CD4-positive, alpha-beta T cell treated with Interleukin-6 at 100 ng/mL for 8 hours (primary cell): ENCODE measurements around the gene ZNF853.
"Not testable (repeated sequence)": the region's sequence is repeated elsewhere in the genome, so short reads cannot be mapped to it uniquely, and the experiment has no call there.

Experiments
- DNase-seq: peaks from one replicate; pipeline ENCODE4 v3.0.0-alpha.2; 2020; ENCODE audit warnings: mixed read lengths, low spot score

Gene ZNF853

DNA sequence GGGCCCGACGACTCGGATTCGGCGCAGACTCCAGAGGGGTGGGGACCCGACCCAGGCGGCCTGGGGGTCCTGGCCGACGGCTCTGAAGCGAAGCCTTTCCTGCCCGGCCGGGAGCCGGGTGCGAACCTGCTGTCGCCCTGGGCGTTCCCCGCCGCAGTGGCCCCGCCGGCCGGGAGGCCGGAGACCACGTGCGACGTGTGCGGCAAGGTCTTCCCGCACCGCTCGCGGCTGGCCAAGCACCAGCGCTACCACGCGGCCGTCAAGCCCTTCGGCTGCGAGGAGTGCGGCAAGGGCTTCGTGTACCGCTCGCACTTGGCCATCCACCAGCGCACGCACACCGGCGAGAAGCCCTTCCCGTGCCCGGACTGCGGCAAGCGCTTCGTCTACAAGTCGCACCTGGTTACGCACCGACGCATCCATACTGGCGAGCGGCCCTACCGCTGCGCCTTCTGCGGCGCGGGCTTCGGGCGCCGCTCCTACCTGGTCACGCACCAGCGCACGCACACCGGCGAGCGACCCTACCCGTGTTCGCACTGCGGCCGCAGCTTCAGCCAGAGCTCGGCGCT lies 37.1 kb downstream of the ZNF853 start:
- no peak for DNase-seq

DNA sequence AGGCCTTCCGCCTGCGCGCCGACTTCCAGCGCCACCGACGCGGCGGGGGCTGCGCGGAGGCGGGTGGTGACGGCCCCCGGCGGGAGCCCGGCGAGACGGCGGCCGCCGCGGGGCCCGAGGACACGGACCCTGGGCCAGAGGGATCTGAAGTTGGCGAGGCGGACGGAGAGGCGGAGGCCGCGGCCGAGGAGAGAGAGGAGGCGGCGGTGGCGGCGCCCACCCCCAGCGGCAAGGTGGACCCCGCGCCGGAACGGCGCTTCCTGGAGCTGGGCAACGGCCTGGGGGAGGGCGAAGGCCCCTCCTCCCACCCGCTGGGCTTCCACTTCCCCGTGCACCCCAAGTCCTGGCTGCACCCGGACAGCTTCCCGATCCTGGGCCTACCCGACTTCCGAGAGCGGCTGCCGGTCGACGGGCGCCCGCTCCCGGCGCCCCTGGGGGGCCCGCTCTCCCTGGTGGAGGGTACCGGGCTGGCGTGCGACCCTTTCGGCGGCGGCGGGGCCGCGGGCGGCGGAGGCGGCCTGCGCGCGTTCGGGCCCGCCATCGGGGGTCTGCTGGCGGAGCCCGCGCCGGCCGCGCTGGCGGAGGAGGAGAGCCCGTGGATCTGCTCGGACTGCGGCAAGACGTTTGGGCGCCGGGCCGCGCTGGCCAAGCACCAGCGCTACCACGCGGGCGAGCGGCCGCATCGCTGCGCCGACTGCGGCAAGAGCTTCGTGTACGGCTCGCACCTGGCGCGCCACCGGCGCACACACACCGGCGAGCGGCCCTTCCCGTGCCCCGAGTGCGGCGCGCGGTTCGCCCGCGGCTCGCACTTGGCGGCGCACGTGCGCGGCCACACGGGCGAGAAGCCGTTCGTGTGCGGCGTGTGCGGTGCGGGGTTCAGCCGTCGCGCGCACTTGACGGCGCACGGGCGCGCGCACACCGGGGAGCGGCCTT lies 37.9 kb downstream of the ZNF853 start:
- no peak for DNase-seq

- DNase-seq: no peak
Observed at GRCh38 chr7:6654113-6654841, 38.9 kb downstream of the ZNF853 start.

DNA sequence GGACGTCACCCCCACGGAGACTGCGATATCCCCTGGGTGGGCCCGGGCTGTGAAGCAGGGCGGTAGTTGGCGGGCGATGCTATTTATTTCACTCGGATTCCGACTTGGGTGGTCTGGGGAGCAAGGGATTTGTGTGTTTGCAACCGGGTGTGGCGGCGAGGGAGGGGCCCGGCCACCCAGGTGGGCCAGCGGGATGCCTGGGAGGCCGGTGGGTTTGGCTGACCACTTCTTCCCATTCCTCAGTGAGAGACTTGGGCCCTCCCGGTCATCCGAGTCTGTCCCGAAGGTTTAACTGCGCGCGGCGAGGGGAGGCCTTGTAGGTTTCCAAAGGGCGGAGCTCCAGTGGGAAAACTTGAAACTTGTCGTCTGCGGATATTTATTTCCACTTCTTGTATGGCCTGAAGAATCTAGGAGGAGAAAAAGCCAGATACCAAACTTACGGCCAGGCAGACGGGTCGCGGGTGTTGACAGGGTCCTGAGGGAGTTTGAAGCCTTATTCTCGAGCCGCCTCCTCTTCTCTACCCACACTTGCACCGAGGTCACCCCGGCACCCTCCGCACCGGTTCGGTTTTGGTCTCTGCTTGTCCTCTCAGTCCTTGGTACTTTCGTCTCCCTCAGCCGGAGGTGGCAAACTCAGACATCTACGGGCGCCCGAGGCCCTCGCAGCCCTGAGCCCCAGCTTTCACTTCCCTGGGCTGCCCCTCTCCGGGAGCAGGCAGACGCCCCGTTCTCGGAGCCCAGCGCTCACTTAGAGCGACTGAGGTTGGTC lies 39.6 kb downstream of the ZNF853 start:
- no peak for DNase-seq

- DNase-seq: no peak
Observed at GRCh38 chr7:6655636-6656385, 40.4 kb downstream of the ZNF853 start.

DNA sequence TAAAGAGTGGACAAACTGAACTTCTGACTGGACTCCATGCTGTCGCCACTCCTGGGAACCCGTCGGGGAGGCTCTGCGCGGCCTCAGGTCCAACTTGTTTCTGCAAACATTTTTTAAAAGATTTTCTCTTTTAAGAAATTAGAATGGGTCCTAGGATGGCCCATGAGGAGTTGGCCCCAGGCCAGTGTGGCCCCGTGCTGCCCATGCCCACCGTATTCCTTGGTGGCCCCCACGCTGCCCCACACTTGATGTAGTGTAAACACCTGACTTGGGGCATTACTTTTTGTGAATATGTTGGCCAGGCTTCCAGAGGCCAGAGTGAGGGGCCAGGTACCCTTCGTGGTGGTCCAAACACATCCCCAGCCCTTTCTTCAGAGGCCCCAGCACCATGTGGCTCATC lies 41.0 kb downstream of the ZNF853 start:
- no peak for DNase-seq

- no peak for DNase-seq
Observed at GRCh38 chr7:6658618-6659345, 43.4 kb downstream of the ZNF853 start.

DNA sequence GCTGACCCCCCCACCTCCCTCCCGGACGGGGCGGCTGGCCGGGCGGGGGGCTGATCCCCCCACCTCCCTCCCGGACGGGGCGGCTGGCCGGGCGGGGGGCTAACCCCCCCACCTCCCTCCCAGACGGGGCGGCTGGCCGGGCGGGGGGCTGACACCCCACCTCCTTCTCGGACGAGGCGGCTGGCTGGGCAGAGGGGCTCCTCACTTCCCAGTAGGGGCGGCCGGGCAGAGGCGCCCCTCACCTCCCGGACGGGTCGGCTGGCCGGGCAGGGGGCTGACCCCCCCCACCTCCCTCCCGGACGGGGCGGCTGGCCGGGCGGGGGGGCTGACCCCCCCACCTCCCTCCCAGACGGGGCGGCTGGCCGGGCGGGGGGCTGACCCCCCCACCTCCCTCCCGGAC lies 55.4 kb downstream of the ZNF853 start:
- DNase-seq: not testable (repeated sequence)
